ENCODE results near the gene RUSF1.

RUSF1 gene

DNA sequence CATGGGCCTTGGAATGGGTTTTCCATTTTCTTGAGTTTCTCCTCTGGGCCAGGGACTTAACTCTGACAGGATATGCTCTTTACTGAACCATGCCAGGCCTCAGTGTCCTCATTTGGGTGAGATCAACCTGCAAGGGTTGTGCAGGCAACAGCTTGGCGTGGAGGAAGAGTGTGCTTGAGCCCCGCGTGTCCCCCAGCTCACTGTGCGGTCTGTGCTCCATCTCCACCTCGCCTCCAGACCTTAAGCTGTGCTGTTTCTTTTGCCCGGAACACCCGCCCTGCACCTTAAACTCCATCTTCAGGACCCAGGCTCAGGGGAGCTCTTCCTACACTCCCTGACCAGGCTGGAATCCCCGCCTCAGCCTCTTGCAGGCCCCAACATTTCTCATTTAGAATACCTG is 9.7 kb downstream of the RUSF1 start:
- TF ChIP-seq GATA3 (IDR thresholded peaks at IDR 0.05; ENCODE audit: low read depth, low read length) (no peak), GATA2 (IDR thresholded peaks at IDR 0.05; ENCODE audit: low read depth, low read length) (no peak)

DNA sequence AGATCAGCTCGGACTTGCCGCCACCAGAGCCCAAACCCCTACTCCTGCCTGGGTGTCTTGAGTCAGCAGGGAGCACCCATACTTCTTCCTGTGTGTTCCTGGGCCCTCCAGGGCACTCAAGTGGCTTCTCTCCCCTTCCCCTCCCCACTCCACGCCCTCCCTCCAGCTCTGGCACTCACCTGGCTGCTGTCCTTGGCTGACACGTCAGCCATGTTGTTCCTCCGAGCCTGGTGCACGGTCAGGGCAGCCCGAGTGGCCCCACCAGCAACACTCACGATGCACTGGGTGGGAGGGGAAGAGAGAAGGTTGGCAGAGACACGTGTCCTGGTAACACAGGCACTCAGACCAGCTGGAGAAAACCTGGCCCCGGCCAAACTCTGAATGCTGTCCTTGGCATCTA is 11.5 kb downstream of the RUSF1 start:
- TF ChIP-seq GATA2 (IDR thresholded peaks at IDR 0.05; ENCODE audit: low read depth, low read length): no peak
- TF ChIP-seq GATA3 (IDR thresholded peaks at IDR 0.05; ENCODE audit: low read depth, low read length): no peak

DNA sequence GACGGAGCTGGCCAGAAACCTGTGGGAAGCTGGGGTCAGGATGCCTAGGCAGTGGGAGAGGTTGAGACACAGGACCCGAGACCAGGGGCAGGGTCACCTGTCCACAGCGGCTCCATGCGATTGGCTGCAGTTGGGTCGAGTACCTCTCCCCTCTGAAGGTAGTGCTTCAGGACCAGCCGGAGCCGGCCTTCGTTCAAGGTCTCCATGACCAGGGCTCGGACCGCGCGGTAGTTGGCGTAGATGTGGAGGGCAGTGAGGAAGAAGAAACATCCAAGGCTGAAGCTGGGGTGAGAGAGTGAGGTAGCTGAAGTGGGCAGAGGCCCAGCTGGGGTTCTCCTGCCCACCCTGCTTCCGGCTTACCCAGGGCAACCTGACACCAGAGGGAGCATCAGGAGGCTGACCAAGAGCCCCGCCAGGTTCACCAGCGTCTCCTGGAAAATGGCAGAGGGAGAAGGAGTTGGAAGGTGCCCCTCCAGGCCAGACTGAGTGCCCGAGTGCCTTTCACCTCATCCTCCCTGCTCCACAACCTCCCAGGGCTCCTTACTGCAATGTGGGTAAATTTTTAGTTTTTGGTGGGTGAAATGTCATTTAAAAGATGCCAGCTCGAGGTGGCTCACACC is 14.6 kb downstream of the RUSF1 start:
- no peak for TF ChIP-seq GATA3 (IDR thresholded peaks at IDR 0.05; ENCODE audit: low read depth, low read length)
- TF ChIP-seq GATA2 (IDR thresholded peaks at IDR 0.05; ENCODE audit: low read depth, low read length): no peak

DNA sequence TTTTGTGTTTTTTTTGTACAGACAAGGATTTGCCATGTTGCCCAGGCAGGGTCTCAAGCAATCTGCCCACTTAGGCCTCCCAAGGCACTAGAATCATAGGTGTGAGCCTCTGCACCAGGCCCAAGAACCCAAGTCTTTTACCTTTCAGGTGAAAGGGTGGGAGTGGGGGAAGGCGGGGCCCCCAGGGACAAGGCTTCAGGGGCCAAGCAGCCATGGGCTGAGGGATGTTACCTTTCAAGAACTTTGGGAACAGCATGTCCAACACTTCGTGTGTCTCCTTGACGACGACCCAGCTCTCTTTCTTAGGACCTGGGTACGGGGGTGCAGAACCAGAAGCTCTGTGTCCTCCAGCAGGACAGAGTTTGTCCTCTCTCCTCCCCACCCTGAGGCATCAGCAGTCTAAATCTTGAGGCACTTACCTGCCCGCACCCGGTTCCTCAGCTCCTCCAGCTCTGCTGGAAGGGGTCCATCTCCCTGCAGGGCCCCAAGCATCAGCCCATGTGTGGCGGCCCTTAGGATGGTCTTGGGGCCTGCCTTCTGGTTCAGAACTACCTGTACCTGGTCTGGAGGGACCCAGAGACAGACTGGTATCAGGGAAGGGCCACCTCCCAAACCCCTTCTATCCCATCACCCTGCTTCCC is 16.3 kb downstream of the RUSF1 start:
- TF ChIP-seq GATA2 (IDR thresholded peaks at IDR 0.05; ENCODE audit: low read depth, low read length) (no peak), GATA3 (IDR thresholded peaks at IDR 0.05; ENCODE audit: low read depth, low read length) (no peak)

DNA sequence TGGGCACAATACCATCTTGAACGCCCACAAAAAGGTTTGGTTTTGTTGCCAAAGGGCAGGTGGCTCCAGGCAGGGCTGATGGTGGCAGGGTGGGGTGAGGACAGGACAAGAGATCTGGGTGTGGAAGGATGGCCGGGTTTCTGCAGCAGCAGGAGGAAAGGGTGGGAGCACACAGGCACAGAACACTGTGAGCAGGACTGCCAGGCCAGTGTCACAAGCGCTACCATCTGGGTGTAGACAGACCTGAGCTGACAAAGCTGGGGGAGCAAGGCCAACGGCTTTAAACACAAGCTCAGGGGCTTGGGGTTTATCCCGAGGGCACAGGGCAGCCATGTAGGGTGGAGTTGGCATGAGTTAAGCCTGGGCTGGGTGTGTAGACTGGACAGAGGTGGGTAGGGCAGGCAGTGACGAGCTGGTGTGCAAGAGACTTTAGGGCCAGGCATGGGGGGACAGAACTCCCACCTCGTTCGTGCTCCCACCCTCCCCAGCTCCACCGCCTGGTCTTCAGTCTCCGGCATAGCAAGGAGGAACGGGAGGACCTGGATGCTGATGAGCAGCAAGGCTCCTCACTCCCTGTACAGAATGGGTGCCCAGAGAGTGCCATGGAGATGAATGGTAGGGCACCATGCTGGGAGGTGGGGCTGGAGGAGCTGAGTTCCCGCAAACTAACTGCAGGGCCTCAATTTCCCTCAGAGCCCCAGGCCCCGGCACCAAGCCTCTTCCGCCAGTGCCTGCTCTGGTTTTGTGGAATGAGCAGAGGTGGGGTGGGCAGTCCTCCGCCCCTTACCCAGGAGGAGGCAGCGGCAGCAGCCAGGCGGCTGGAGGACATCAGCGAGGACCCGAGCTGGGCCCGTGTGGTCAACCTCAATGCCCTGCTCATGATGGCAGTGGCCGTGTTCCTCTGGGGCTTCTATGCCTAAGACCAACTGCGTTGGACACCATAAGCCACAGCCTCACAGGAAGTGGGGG is 18.3 kb downstream of the RUSF1 start:
- TF ChIP-seq GATA2 (IDR thresholded peaks at IDR 0.05; ENCODE audit: low read depth, low read length) (no peak), GATA3 (IDR thresholded peaks at IDR 0.05; ENCODE audit: low read depth, low read length) (no peak)

DNA sequence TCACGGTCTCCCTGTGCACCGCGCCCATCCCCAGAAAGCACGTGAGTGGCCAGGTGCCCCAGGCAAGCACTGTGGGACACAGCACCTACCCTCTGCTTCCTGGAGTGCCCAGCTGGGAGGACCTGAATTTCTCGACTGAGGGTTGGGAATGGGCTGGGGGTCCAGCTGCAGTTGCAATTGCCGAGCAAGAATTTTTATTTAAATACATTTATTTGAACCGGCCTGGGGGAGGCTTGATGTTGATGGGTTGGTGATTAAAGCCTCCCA is 19.0 kb downstream of the RUSF1 start:
- TF ChIP-seq GATA2 (IDR thresholded peaks at IDR 0.05; ENCODE audit: low read depth, low read length) (no peak), GATA3 (IDR thresholded peaks at IDR 0.05; ENCODE audit: low read depth, low read length) (no peak)

DNA sequence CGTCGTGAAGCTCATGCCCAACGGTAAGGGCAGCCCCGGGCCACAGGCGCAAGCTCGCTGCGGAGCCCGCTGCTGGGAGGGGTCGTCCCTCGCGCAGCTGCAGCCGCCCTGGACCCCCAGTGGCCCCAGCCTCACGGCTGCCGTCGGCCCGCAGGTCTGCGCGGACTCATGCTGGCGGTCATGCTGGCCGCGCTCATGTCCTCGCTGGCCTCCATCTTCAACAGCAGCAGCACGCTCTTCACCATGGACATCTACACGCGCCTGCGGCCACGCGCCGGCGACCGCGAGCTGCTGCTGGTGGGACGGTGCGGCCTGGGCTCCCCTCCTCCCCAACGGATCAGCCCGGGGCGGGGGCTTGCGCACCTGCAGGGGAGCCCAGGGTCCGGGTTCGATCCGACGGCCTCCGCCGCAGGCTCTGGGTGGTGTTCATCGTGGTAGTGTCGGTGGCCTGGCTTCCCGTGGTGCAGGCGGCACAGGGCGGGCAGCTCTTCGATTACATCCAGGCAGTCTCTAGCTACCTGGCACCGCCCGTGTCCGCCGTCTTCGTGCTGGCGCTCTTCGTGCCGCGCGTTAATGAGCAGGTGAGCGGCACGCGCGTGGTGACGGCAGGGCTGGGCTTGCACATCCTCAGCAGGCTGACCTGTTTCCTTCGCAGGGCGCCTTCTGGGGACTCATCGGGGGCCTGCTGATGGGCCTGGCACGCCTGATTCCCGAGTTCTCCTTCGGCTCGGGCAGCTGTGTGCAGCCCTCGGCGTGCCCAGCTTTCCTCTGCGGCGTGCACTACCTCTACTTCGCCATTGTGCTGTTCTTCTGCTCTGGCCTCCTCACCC is 19.5 kb downstream of the RUSF1 start:
- TF ChIP-seq GATA3 (IDR thresholded peaks at IDR 0.05; ENCODE audit: low read depth, low read length): no peak
- no peak for TF ChIP-seq GATA2 (IDR thresholded peaks at IDR 0.05; ENCODE audit: low read depth, low read length)

DNA sequence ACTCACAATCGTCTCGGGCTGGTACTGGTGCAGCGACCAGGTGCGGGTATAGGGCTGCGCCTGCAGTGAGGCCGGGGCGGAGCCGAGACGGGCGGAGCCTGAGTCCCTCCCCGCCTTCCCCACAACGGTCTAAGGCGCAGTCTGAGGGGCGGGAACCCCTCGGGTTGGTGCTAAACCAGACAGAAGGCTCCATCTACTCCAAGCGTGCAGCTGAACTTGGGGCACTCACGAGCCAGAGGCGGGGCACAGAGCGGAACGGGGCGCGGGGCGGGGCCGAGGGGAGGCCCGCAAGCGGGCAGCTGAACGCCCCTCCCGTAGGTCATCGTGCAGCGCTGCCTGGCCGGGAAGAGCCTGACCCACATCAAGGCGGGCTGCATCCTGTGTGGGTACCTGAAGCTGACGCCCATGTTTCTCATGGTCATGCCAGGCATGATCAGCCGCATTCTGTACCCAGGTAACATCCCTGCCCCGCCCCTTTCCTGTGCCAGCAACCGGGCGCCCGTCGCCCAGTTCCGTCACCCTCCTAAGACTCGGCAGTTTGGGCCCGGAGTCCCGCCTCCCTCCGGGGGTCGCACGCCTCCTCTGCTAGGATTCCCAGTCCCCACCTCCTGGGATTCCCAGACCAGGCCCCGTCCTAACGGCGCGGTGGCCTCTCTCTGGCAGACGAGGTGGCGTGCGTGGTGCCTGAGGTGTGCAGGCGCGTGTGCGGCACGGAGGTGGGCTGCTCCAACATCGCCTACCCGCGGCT is 20.3 kb downstream of the RUSF1 start:
- TF ChIP-seq GATA3 (IDR thresholded peaks at IDR 0.05; ENCODE audit: low read depth, low read length) (no peak), GATA2 (IDR thresholded peaks at IDR 0.05; ENCODE audit: low read depth, low read length) (no peak)

DNA sequence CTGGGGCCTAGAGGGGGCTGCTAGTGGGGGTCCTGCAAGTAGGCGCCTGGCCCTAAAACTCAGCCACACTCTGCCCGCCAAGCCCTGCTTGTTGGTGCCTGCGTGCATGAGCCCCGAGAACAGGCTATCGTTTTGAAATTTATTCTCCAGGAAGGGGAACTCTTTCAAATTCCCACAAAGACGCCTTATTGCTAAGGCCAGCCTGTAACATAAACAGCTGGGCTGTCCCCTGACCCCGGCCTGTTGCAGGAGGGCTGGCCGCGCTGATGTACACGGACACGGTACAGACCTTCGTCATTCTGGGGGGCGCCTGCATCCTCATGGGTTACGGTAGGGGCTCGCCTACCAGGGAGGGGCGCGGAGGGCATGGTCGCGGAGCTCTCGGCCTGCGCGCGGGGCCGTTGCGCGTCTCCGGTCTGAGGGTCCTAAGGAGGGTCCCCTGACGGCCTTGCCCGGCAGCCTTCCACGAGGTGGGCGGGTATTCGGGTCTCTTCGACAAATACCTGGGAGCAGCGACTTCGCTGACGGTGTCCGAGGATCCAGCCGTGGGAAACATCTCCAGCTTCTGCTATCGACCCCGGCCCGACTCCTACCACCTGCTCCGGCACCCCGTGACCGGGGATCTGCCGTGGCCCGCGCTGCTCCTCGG is 21.0 kb downstream of the RUSF1 start:
- TF ChIP-seq GATA3 (IDR thresholded peaks at IDR 0.05; ENCODE audit: low read depth, low read length) (no peak), GATA2 (IDR thresholded peaks at IDR 0.05; ENCODE audit: low read depth, low read length) (no peak)

DNA sequence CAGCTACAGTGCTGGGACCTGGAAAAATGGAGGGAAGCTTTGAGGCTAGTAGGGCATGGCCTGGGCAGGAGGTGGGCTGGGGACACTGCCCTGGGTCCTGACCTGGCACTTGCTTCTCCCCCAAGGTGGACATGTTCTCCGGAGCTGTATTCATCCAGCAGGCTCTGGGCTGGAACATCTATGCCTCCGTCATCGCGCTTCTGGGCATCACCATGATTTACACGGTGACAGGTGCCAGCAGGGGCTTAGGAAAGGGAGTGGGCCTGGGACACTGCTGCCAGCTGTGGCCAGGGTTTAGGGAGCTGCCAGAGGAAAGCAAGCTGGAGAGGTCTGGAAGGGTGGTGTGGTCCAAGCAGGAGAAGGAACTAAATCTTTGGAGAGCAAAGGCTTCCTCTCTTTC is 22.1 kb downstream of the RUSF1 start:
- TF ChIP-seq GATA2 (IDR thresholded peaks at IDR 0.05; ENCODE audit: low read depth, low read length) (no peak), GATA3 (IDR thresholded peaks at IDR 0.05; ENCODE audit: low read depth, low read length) (no peak)

DNA sequence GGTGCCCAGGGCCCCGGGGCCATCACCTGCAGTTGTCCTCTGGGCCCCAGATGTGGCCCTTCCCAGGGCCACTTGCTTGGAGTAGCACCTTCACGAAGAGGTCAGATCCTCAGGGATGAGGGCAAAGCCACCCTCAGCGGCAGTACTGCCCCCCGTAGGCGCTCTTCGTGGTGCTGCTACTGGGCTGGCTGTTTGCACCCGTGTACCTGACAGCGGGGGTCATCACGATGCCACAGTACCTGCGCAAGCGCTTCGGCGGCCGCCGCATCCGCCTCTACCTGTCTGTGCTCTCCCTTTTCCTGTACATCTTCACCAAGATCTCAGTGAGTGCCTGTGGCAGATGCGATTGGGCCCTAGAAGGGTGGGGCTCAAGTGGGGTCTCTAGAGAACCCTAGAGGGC is 22.6 kb downstream of the RUSF1 start:
- TF ChIP-seq GATA2 (IDR thresholded peaks at IDR 0.05; ENCODE audit: low read depth, low read length): no peak
- TF ChIP-seq GATA3 (IDR thresholded peaks at IDR 0.05; ENCODE audit: low read depth, low read length): no peak

DNA sequence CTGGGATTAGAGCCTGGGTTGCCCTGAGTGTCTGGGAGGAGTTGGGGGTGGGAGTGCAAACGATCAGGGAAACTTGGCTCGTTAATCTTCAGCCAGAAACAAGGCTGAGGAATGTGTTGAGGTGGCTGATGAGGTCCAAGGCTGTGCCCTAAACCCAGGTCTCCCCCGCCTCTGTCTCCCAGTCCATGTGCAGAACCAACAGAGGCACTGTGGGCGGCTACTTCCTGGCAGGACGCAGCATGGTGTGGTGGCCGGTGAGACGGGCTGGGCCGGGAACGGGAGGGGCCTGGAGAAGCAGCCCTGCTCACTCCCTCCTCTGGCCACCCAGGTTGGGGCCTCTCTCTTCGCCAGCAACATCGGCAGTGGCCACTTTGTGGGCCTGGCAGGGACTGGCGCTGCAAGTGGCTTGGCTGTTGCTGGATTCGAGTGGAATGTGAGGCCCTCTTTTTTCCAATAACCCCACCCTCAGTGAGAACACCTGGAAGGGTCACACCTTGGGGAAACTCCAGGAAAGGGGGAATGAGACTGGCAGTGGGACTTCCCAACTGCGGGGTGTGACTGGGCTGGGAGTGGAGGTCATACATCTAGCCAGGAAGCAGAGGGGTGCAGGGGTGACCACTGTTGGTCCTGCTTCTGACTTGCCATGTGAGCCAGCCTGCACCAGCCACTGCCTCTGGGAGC is 23.6 kb downstream of the RUSF1 start:
- TF ChIP-seq GATA3 (IDR thresholded peaks at IDR 0.05; ENCODE audit: low read depth, low read length): no peak
- no peak for TF ChIP-seq GATA2 (IDR thresholded peaks at IDR 0.05; ENCODE audit: low read depth, low read length)
